ENCODE data around the gene INTS6.

Gene INTS6

GRCh38 chr13:51371768-51372399 is 81.0 kb downstream of the INTS6 start:
- H3K79me2 ChIP-seq = no peaks in the 10 kb centered on the region
- peaks cover 6% of the 10 kb centered on the region for H3K4me1 ChIP-seq
- H3K36me3 ChIP-seq (ENCODE audit: control insufficient read depth, insufficient read depth, low read length) = no peaks in the 10 kb centered on the region
- H3K9me3 ChIP-seq (ENCODE audit: control insufficient read depth, low read length) = no peaks in the 10 kb centered on the region
- no peak overlapping the region for H3K9ac ChIP-seq
- no peak for TF ChIP-seq CTCF (IDR thresholded peaks at IDR 0.05)
- H3K4me3 ChIP-seq (ENCODE audit: low read depth, low read length) = no peak overlapping the region
- H3K4me2 ChIP-seq (ENCODE audit: low read length) = no peak overlapping the region
- H3K27ac ChIP-seq = no peak overlapping the region
- H2AFZ ChIP-seq = no peak overlapping the region
- no peaks in the 10 kb centered on the region for H3K27me3 ChIP-seq (ENCODE audit: control insufficient read depth, insufficient read depth, low read length)

- Histone ChIP-seq H3K4me3 (ENCODE audit: low read depth, low read length) (no peak overlapping the region), H3K79me2 (no peaks in the 10 kb centered on the region), H3K36me3 (ENCODE audit: control insufficient read depth, insufficient read depth, low read length) (no peaks in the 10 kb centered on the region), H3K9me3 (ENCODE audit: control insufficient read depth, low read length) (no peaks in the 10 kb centered on the region), H3K9ac (no peak overlapping the region), H3K27me3 (ENCODE audit: control insufficient read depth, insufficient read depth, low read length) (no peaks in the 10 kb centered on the region), H3K4me2 (ENCODE audit: low read length) (no peak overlapping the region), H2AFZ (no peak overlapping the region), H3K4me1 (peaks cover 6% of the 10 kb centered on the region), H3K27ac (no peak overlapping the region)
- TF ChIP-seq CTCF (IDR thresholded peaks at IDR 0.05) = no peak
Measured at GRCh38 chr13:51370811-51371210, 82.0 kb downstream of the INTS6 start.

GRCh38 chr13:51370116-51370515 is 82.7 kb downstream of the INTS6 start:
- Histone ChIP-seq H3K36me3 (ENCODE audit: control insufficient read depth, insufficient read depth, low read length) (no peaks in the 10 kb centered on the region), H3K9me3 (ENCODE audit: control insufficient read depth, low read length) (no peaks in the 10 kb centered on the region), H3K27ac (no peak overlapping the region), H3K27me3 (ENCODE audit: control insufficient read depth, insufficient read depth, low read length) (no peaks in the 10 kb centered on the region), H3K79me2 (no peaks in the 10 kb centered on the region), H2AFZ (no peak overlapping the region), H3K4me2 (ENCODE audit: low read length) (no peak overlapping the region), H3K4me3 (ENCODE audit: low read depth, low read length) (no peak overlapping the region), H3K4me1 (peaks cover 6% of the 10 kb centered on the region), H3K9ac (no peak overlapping the region)
- no peak for TF ChIP-seq CTCF (IDR thresholded peaks at IDR 0.05)

GRCh38 chr13:51364404-51365008 is 88.3 kb downstream of the INTS6 start:
- Histone ChIP-seq H3K27ac (no peak overlapping the region), H3K4me3 (ENCODE audit: low read depth, low read length) (no peak overlapping the region), H3K4me2 (ENCODE audit: low read length) (no peak overlapping the region), H3K4me1 (no peaks in the 10 kb centered on the region), H2AFZ (no peak overlapping the region), H3K9ac (no peak overlapping the region), H3K9me3 (ENCODE audit: control insufficient read depth, low read length) (no peaks in the 10 kb centered on the region), H3K36me3 (ENCODE audit: control insufficient read depth, insufficient read depth, low read length) (no peaks in the 10 kb centered on the region), H3K79me2 (no peaks in the 10 kb centered on the region), H3K27me3 (ENCODE audit: control insufficient read depth, insufficient read depth, low read length) (no peaks in the 10 kb centered on the region)
- TF ChIP-seq CTCF (IDR thresholded peaks at IDR 0.05) = no peak

GRCh38 chr13:51363625-51364024 is 89.2 kb downstream of the INTS6 start:
- no peaks in the 10 kb centered on the region for H3K9me3 ChIP-seq (ENCODE audit: control insufficient read depth, low read length)
- H3K36me3 ChIP-seq (ENCODE audit: control insufficient read depth, insufficient read depth, low read length) = no peaks in the 10 kb centered on the region
- TF ChIP-seq CTCF (IDR thresholded peaks at IDR 0.05) = no peak

More at GRCh38 chr13:51363625-51364024, 89.2 kb downstream of the INTS6 start:
- Histone ChIP-seq H2AFZ (no peak overlapping the region), H3K79me2 (no peaks in the 10 kb centered on the region), H3K27ac (no peak overlapping the region), H3K4me1 (no peaks in the 10 kb centered on the region), H3K9ac (no peak overlapping the region), H3K27me3 (ENCODE audit: control insufficient read depth, insufficient read depth, low read length) (no peaks in the 10 kb centered on the region), H3K4me3 (ENCODE audit: low read depth, low read length) (no peak overlapping the region), H3K4me2 (ENCODE audit: low read length) (no peak overlapping the region)
